ENCODE results near the gene WDR27. TPM values are rescaled to one million over a fixed set of nuclear protein-coding genes. Genes with fewer than 3 reads are reported as not detected.

The WDR27 gene
- polyA plus RNA-seq, 1 donor from 2014 or later, result 35.8 TPM

DNA sequence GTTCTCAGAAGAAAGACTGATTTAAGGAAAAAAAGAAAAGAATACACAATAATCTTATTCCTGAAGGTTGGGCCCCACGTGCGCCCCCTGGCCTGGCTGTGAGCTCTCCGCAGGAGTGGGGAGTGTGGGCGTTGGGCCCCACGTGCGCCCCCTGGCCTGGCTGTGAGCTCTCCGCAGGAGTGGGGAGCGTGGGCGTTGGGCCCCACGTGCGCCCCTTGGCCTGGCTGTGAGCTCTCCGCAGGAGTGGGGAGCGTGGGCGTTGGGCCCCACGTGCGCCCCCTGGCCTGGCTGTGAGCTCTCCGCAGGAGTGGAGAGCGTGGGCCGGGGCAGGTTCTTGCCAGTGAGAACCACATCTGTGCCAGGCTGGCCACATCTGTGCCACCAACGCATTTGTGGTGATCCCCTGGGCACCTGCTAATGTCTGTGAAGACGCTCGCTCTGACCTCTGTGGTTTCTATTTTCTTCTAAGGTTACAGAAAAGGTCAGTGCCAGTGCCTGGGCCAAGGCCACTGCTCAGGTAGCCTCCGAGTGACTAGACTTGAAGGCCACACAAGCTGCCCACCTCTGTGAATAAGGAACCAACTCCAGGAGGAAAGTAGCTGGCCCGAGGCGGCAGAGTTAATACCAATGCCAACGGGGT is 41.0 kb downstream of the WDR27 start:
- no peak overlapping the region for H3K4me2 ChIP-seq (ENCODE audit: low read length)
- no peaks in the 10 kb centered on the region for H3K27me3 ChIP-seq (ENCODE audit: insufficient read depth, low read depth, low read length)
- no peaks in the 10 kb centered on the region for H3K9me2 ChIP-seq (ENCODE audit: insufficient read depth, low read length)
- no peaks in the 10 kb centered on the region for H3F3A ChIP-seq (ENCODE audit: insufficient read depth, low read length, poor library complexity, severe bottlenecking)
- no peaks in the 10 kb centered on the region for H3K9me3 ChIP-seq (ENCODE audit: low read length)
- no peak overlapping the region for H3K27ac ChIP-seq (ENCODE audit: low read length)
- H4K20me1 ChIP-seq (ENCODE audit: insufficient read depth), result no peaks in the 10 kb centered on the region
- TF ChIP-seq EZH2 (IDR thresholded peaks at IDR 0.05; ENCODE audit: borderline replicate concordance, insufficient read depth, low read length, poor library complexity, severe bottlenecking), result no peak
- TF ChIP-seq MXI1 (conservative IDR thresholded peaks at IDR 0.05; ENCODE audit: poor library complexity, severe bottlenecking), result no peak
- no peak for TF ChIP-seq POLR2AphosphoS5 (IDR thresholded peaks at IDR 0.05)
- TF ChIP-seq SMC3 (conservative IDR thresholded peaks at IDR 0.05; ENCODE audit: poor library complexity), result no peak
- TF ChIP-seq, protein P1, sequence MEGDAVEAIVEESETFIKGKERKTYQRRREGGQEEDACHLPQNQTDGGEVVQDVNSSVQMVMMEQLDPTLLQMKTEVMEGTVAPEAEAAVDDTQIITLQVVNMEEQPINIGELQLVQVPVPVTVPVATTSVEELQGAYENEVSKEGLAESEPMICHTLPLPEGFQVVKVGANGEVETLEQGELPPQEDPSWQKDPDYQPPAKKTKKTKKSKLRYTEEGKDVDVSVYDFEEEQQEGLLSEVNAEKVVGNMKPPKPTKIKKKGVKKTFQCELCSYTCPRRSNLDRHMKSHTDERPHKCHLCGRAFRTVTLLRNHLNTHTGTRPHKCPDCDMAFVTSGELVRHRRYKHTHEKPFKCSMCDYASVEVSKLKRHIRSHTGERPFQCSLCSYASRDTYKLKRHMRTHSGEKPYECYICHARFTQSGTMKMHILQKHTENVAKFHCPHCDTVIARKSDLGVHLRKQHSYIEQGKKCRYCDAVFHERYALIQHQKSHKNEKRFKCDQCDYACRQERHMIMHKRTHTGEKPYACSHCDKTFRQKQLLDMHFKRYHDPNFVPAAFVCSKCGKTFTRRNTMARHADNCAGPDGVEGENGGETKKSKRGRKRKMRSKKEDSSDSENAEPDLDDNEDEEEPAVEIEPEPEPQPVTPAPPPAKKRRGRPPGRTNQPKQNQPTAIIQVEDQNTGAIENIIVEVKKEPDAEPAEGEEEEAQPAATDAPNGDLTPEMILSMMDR (IDR thresholded peaks at IDR 0.05; ENCODE audit: poor library complexity, severe bottlenecking), result no peak
- no peak for TF ChIP-seq EP300 (conservative IDR thresholded peaks at IDR 0.05; ENCODE audit: poor library complexity, severe bottlenecking)
- TF ChIP-seq, protein P2, sequence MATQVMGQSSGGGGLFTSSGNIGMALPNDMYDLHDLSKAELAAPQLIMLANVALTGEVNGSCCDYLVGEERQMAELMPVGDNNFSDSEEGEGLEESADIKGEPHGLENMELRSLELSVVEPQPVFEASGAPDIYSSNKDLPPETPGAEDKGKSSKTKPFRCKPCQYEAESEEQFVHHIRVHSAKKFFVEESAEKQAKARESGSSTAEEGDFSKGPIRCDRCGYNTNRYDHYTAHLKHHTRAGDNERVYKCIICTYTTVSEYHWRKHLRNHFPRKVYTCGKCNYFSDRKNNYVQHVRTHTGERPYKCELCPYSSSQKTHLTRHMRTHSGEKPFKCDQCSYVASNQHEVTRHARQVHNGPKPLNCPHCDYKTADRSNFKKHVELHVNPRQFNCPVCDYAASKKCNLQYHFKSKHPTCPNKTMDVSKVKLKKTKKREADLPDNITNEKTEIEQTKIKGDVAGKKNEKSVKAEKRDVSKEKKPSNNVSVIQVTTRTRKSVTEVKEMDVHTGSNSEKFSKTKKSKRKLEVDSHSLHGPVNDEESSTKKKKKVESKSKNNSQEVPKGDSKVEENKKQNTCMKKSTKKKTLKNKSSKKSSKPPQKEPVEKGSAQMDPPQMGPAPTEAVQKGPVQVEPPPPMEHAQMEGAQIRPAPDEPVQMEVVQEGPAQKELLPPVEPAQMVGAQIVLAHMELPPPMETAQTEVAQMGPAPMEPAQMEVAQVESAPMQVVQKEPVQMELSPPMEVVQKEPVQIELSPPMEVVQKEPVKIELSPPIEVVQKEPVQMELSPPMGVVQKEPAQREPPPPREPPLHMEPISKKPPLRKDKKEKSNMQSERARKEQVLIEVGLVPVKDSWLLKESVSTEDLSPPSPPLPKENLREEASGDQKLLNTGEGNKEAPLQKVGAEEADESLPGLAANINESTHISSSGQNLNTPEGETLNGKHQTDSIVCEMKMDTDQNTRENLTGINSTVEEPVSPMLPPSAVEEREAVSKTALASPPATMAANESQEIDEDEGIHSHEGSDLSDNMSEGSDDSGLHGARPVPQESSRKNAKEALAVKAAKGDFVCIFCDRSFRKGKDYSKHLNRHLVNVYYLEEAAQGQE (IDR thresholded peaks at IDR 0.05; ENCODE audit: borderline replicate concordance), result no peak
- no peak for TF ChIP-seq TAF1 (IDR thresholded peaks at IDR 0.05; ENCODE audit: low read depth)
- no peak for TF ChIP-seq RAD21 (conservative IDR thresholded peaks at IDR 0.05)
- no peak overlapping the region for H2AFZ ChIP-seq (ENCODE audit: low read depth, low read length)
- H3K9ac ChIP-seq (ENCODE audit: low read length), result no peak overlapping the region
- no peaks in the 10 kb centered on the region for H3K79me2 ChIP-seq (replicated peaks; ENCODE audit: insufficient read depth, low read length)
- H3K36me3 ChIP-seq (ENCODE audit: insufficient read depth, low read length), result no peaks in the 10 kb centered on the region
- H3K4me3 ChIP-seq (ENCODE audit: low read length), result no peak overlapping the region

DNA sequence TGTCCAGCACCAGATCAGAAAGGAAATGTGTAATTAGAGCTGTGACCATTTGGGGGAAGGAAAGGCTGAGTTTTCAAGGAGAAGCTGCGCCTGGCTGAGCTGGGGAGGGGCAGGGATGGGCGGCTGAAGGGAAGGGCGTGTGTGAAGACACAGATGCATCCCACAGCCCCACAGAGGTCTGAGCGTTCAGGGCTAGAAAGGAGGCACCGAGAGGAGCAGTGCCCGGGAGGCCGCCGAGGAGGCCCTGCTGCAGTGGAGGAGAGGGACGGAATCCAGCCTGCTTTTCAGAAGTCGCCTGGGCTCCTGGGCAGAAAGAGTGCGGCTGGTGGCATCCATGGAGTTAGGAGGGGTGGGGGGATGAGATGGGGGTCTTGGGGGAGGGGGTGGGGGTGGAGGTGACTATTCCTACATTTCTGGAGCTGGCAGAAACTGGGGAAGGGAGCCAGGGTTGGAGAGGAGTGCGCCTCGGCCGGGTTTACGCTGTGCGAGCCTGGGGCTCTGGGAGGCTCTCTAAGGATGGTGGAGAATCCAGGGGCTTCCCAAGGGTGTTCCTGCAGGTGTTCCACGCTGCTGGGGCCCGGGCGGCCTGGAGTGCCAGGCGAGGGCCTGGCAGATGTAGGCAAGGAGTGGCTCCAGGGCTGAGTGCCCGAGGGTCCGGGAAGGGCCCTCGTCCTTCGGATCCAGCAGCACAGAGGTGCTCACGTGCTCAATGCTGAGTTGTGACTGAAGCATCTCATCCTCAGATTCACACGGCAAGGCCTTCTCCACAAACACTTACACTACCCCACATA is 41.8 kb downstream of the WDR27 start:
- Histone ChIP-seq H3K4me2 (ENCODE audit: low read length) (no peak overlapping the region), H3K27me3 (ENCODE audit: insufficient read depth, low read depth, low read length) (no peaks in the 10 kb centered on the region), H3F3A (ENCODE audit: insufficient read depth, low read length, poor library complexity, severe bottlenecking) (no peaks in the 10 kb centered on the region), H3K36me3 (ENCODE audit: insufficient read depth, low read length) (no peaks in the 10 kb centered on the region), H3K9ac (ENCODE audit: low read length) (no peak overlapping the region), H2AFZ (ENCODE audit: low read depth, low read length) (no peak overlapping the region), H3K27ac (ENCODE audit: low read length) (no peak overlapping the region), H4K20me1 (ENCODE audit: insufficient read depth) (no peaks in the 10 kb centered on the region), H3K9me3 (ENCODE audit: low read length) (no peaks in the 10 kb centered on the region), H3K79me2 (replicated peaks; ENCODE audit: insufficient read depth, low read length) (no peaks in the 10 kb centered on the region), H3K9me2 (ENCODE audit: insufficient read depth, low read length) (no peaks in the 10 kb centered on the region), H3K4me3 (ENCODE audit: low read length) (no peak overlapping the region)
- TF ChIP-seq EP300 (conservative IDR thresholded peaks at IDR 0.05; ENCODE audit: poor library complexity, severe bottlenecking) (no peak), TAF1 (IDR thresholded peaks at IDR 0.05; ENCODE audit: low read depth) (no peak), RAD21 (conservative IDR thresholded peaks at IDR 0.05) (no peak), POLR2AphosphoS5 (IDR thresholded peaks at IDR 0.05) (no peak), EZH2 (IDR thresholded peaks at IDR 0.05; ENCODE audit: borderline replicate concordance, insufficient read depth, low read length, poor library complexity, severe bottlenecking) (no peak), SMC3 (conservative IDR thresholded peaks at IDR 0.05; ENCODE audit: poor library complexity) (no peak), MXI1 (conservative IDR thresholded peaks at IDR 0.05; ENCODE audit: poor library complexity, severe bottlenecking) (no peak)
- TF ChIP-seq, protein P2 (IDR thresholded peaks at IDR 0.05; ENCODE audit: borderline replicate concordance), result no peak
- TF ChIP-seq, protein P1 (IDR thresholded peaks at IDR 0.05; ENCODE audit: poor library complexity, severe bottlenecking), result no peak

Measured in neural cell (in vitro differentiated cells).